SKM-1 (cell line): Measurements from ENCODE around the gene SOCS2.
A peak's percentile ranks its signal among the peaks of the same experiment; 100 is the strongest.

Source experiments
- DNase-seq: peaks from one replicate; lab custom pipeline; 2025; ENCODE audit not compliant: unreplicated experiment; lab: John Stamatoyannopoulos, UW

Gene SOCS2

GRCh38 chr12:93567174-93567573 is 5.3 kb upstream of the SOCS2 start:
- DNase-seq: no peak

- DNase-seq: no peak
These were observed 4.4 kb upstream of the SOCS2 start for GRCh38 chr12:93568091-93568490.

DNA sequence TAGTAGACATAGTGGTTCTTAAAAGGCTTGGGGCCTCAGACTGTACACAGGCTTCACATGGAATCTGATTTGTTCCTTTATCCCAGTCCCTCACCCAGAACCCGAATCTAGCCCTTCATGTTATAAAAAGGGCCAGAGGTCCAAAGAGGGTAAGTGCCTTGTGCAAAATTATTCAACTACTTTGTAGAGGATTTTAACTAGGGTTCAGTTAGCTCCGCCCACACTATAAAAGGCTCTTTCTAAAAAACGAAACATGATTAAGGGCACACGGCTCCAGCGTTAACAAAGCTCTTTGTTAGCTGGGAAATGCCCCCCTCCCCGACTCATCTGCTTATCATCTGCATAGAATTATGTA is 3.2 kb upstream of the SOCS2 start:
- DNase-seq: no peak

DNA sequence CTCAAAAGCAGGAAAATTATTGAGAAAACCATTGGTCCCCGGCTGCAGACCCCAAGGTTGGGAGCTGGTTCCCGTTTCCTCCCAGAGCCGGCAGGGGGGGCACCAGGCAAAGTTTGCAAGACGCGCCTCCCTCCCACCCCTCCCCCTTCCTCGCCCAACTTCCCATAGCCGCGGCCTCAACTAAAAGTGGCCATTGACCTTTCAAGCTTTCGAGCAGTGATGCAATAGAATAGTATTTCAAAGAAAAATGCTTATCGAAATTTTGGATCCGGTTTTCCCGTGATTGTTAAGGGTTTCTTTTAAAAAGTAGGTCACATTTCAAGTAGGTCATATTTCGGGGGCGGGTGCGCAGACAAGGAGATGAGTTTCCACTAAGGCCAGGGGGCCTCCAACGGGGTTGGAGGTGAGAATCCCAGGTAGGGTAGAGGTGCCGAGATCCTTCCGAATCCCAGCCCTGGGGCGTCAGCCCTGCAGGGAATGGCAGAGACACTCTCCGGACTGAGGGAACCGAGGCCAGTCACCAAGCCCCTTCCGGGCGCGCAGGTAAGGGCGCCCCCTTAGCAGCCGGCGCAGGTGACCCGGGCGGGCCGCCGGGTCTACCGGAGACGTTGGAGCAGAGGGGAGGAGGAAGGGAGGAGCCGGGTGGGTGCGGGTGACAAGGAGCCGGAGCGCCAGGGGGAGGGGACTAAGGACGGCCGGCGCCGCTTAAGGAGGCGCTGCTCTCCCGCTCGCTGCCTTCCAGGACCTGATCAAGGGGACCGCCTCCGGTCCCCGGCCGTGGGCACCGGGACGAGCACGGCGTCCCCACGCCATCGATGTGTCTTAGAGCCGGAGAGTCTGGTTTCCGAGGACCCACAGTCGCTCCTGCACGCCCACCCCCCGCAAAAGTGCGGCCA is 2.6 kb upstream of the SOCS2 start:
- no peak for DNase-seq

DNA sequence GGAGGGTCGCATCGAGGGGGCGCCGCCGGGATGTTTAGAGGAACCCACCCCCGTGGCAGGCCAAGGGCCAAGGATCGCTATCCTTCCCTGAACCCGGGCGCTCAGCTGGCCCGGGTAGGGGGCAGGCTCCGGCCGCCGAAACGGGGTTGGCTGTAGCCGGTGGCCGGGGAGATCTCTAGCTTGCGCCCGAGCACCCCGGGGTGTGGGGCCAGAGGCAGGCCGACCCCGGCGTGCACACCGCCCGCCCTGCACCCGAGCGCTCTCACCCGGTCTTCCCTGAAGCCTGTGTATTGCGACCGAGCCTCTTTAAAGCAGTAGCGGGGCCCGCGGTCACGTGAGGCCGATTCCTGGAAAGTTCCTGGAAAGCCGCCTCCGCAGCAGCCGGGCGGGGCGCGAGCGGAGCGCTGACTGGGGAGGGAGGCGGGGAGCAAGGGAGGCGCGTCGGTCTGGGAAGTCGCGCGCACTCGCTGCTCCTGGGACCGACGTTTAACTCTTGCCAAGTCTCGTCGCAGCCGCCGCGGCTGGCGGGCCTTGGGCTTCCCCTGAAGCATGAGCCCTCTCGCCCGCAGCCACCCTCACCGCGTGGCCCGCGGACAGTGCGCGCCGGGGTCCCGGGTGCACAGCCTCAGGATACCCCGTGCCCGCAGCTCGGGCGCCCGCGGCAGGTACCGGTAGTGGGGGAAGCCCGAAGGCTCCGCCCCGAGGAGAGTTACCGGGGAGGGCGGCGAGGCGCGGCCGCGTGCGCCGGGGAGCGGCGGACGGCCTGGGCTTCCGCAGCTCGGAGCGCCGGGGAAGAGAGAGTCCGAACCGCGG is 1.7 kb upstream of the SOCS2 start:
- peak; percentile 6 for DNase-seq

- no peak for DNase-seq
These were observed 1.0 kb upstream of the SOCS2 start for GRCh38 chr12:93571365-93571924.

DNA sequence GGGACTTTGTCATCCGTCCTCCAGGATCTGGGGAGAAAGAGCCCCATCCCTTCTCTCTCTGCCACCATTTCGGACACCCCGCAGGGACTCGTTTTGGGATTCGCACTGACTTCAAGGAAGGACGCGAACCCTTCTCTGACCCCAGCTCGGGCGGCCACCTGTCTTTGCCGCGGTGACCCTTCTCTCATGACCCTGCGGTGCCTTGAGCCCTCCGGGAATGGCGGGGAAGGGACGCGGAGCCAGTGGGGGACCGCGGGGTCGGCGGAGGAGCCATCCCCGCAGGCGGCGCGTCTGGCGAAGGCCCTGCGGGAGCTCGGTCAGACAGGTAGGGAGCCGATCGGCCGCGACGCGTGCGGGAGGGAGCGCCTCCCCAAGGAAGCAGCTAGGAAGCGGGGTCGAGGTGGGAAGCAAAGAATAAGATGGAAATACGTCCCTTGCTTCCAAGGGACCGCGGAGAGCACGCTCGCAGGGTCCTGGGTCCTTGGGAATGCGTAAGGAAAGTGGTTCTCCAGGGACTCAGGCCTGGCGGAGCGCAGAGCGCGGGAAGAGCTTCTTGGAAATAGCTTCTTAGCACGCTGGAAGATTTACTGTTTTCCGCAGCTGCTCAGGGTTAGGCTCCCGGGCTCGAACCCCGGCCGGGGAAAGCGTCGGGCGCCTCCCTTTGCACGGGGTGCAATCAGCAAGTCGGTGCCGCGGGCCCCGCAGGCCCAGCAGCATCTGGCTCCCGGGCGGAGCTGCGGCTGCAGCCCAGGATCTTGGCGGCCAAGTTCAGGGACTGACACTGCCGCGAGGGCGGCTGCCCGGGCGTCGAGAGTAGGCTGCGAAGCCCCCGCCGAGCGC is 457 bp downstream of the SOCS2 start:
- no peak for DNase-seq

GRCh38 chr12:93573552-93574223 is 1.2 kb downstream of the SOCS2 start:
- no peak for DNase-seq

DNA sequence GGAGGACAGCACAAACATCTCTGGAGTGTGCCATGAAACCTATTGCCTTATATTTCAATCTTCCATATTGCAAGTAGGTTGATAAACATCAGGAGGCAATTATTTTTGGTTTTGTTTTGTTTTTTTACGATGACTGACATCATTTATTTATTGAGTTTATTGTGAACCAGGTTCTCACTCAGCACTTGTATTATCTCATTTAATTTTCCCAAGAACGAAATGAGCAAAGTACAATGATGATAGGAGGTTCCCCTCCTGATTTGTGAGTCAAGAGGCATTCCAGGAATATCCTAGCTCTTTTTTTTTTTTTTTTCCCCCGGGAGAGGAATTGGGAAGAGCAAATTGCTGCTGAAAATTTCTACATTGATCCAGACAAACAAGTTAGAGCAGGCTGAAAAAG is 4.7 kb downstream of the SOCS2 start:
- DNase-seq: no peak

- DNase-seq: no peak
These were observed 5.7 kb downstream of the SOCS2 start for GRCh38 chr12:93578221-93578620.

DNA sequence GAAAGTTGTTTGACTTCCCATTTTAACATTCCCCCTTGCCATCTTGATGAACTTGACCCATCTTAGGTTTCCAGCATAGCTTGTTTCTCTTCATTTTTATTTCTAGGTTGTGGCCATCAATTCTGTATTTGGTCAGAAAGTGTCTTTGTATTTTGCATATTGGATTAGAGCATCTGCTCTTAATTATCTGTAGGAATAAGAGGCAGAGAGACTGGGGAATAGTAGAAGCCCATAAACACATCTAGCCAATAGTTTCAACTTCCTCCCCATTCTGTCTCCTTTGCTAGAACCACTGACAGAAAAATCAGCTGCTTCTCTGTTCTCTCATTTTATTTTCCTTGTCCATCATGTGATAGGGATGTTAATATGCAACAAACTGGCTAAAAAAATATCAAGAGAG is 8.2 kb downstream of the SOCS2 start:
- no peak for DNase-seq

GRCh38 chr12:93581370-93581769 is 8.9 kb downstream of the SOCS2 start:
- no peak for DNase-seq

DNA sequence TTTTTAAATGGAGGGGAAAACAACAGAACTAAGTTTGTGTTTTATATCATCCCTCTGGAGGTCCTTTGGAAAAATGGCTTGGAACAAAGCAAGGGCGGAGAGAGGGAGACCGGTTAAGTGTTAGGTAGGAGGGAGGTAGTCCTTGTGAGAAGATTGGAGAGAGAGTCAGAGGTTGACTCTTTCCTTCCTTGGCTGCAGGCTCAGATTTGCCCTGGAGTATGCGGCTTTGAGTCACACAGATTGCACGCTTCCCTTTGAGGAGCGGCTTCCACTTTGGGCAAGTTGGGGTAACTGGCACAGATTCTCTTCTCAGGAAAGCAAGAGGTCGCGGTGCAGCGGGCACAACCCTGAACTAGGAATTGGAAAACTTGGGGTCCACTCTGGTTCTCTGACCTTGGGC is 9.9 kb downstream of the SOCS2 start:
- DNase-seq: no peak

DNA sequence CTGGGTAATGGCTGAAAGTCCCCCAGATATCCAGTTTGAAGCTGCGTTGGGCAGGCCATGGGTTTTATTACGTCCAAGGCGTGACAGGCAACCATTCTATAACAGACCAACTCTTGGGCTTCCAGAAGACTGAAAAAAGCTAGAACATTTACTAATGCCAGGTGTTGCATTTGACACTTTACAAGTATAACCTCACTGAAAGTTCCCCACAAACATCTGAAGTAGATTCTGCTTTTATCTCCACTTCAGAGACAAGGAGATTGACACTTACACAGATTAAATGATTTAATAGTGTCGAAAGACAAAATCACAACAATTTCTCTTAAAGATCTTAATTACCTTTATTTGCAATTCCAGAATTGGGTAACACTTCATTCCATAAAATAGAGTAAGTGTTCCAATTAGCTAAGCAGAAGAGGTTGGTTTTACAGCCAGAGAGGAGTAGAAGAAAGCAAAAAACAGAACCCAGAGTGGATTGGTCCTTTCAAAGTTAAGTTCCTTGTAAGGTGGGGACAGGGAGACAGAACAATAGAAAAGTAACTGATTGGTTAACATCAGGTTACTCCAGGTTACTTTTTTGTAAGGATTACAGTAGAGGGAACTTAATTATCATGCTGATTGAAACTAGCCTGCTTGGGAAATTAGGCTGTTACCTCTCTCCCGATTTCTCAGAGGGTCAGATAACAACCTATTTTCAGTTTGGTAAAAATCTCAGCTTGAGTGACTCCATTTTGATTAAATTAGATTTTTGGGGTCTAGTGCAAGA is 11.3 kb downstream of the SOCS2 start:
- no peak for DNase-seq

GRCh38 chr12:93585247-93585646 is 12.8 kb downstream of the SOCS2 start:
- DNase-seq: no peak

GRCh38 chr12:93587611-93588010 is 15.1 kb downstream of the SOCS2 start:
- DNase-seq: no peak

DNA sequence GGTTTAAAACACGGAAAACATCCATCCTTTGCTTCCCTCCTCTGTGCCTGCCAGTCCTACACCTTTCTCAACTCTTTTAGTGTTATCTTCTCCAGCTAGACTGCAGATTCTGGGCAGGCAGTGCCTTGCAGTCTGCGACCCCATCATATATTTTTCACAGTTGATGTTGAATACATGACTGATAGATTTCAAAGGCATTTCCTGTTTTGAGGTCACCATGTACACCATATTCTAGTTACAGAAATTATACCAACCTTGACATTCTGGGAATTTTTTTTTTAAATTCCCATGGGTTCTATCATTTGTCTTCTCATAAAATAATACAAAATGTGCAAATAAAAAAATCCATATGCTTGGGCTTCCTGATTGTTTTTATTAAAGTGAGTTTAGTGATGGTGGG is 16.6 kb downstream of the SOCS2 start:
- DNase-seq: no peak

DNA sequence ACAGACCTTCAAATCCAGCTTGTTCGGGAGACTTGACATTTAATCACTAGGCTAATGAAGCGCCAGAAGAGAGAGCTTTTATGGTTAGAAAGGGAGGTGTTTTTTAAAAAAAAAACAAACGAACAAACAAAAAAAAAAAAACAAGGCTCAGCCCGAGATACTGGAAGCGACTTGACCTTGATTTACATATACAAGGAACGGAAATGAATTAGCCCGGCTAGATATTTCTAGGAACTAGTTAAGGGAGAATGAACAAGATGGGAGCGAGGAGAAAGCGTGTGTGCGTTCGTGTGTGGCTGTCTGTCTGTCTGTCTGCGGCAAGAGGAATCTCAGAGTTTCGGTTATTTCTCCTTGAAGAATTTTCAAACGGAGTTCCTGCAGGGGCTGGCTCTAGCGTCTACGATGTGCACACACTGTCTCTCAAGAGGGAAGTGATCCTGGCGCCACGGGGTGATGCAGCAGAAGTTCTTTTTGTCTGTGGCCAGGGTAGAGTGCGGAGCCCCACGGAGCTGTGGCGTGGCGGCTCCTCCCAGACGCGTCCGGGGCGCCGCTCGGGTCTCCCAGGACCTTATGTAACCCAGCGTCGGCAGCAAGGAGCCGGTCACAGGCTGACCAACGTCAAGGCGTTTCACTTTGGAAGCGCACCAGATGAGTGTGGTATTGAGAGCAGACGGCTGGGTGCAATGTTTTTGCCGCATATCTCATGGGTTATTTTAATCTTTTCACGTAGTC is 18.8 kb downstream of the SOCS2 start:
- DNase-seq: peak; percentile 37
